WTC11 (cell line): ENCODE data around the gene TRPM2. TPM values are rescaled to one million over a fixed set of nuclear protein-coding genes. Genes with fewer than 3 reads are reported as not detected.

Source experiments
- ATAC-seq: fragments of 200-7000 bp; cut with Tn5 transposase; 2 replicates; pipeline ENCODE4 v1.10.0; 2021; ENCODE audit warnings: mild to moderate bottlenecking, moderate library complexity
- CTCF ChIA-PET: fragments of 300-600 bp; sonication (Branson Sonifier 250); formaldehyde crosslinking; loops from one replicate; lab custom pipeline; 2021; ENCODE audit warnings: antibody characterized with exemption; lab: Charles Lee
- POLR2A ChIA-PET: fragments of 350-600 bp; sonication (Branson Sonifier 250); formaldehyde crosslinking; loops from one replicate; lab custom pipeline; 2021; ENCODE audit warnings: antibody characterized with exemption; lab: Charles Lee
- DNase-seq: peaks from one replicate; pipeline ENCODE4 v3.0.0; 2021; ENCODE audit warnings: low spot score
- H3K27ac Mint-ChIP-seq: 2 replicates; pipeline ENCODE4 v1.8.0; 2021; ENCODE audit warnings: mixed read lengths
- H3K27me3 Mint-ChIP-seq: 2 replicates; pipeline ENCODE4 v1.8.0; 2021; ENCODE audit warnings: low read depth, mild to moderate bottlenecking, moderate library complexity, mixed read lengths
- H3K36me3 Mint-ChIP-seq: 2 replicates; pipeline ENCODE4 v1.8.0; 2021; ENCODE audit warnings: mixed read lengths
- H3K4me1 Mint-ChIP-seq: 2 replicates; pipeline ENCODE4 v1.8.0; 2022; ENCODE audit warnings: mixed read lengths
- H3K4me3 Mint-ChIP-seq: 2 replicates; pipeline ENCODE4 v1.8.0; 2021; ENCODE audit warnings: mild to moderate bottlenecking, moderate library complexity, mixed read lengths
- H3K9me3 Mint-ChIP-seq: 2 replicates; pipeline ENCODE4 v1.8.0; 2021; ENCODE audit warnings: mixed read lengths
- EMX1 ChIP-seq: fragments of 250-450 bp; sonication (Bioruptor Pico); IDR thresholded peaks from 2 replicates; pipeline ENCODE4 v1.8.0; 2021; ENCODE audit warnings: mild to moderate bottlenecking
- ERG ChIP-seq: fragments of 250-450 bp; sonication (Bioruptor Pico); IDR thresholded peaks from 2 replicates; pipeline ENCODE4 v1.8.0; 2021; ENCODE audit warnings: mild to moderate bottlenecking
- FOXP1 ChIP-seq: sonication (generic); formaldehyde crosslinking; IDR thresholded peaks from 2 replicates; pipeline ENCODE4 v1.8.0; 2022; ENCODE audit warnings: missing genetic modification reagents, mild to moderate bottlenecking, moderate library complexity, borderline replicate concordance
- IRF2 ChIP-seq: sonication (generic); formaldehyde crosslinking; IDR thresholded peaks from 2 replicates; pipeline ENCODE4 v1.8.0; 2022; ENCODE audit warnings: low read depth, missing genetic modification reagents, borderline replicate concordance
- NFE2L1 ChIP-seq: sonication (generic); formaldehyde crosslinking; IDR thresholded peaks from 2 replicates; pipeline ENCODE4 v1.8.1; 2023; ENCODE audit warnings: missing genetic modification reagents
- NR2C2 ChIP-seq: sonication (generic); formaldehyde crosslinking; IDR thresholded peaks from 2 replicates; pipeline ENCODE4 v1.8.0; 2022; ENCODE audit warnings: mild to moderate bottlenecking, missing genetic modification reagents
- NR3C1 ChIP-seq: sonication (generic); formaldehyde crosslinking; conservative IDR thresholded peaks from 2 replicates; pipeline ENCODE4 v1.8.1; 2023; ENCODE audit warnings: low read depth, mild to moderate bottlenecking, missing genetic modification reagents
- OVOL2 ChIP-seq: fragments of 250-450 bp; sonication (Bioruptor Pico); IDR thresholded peaks from 2 replicates; pipeline ENCODE4 v1.9.0; 2021; ENCODE audit warnings: mild to moderate bottlenecking, borderline replicate concordance
- TCF7 ChIP-seq: sonication (generic); formaldehyde crosslinking; IDR thresholded peaks from 2 replicates; pipeline ENCODE4 v1.8.0; 2022; ENCODE audit warnings: mild to moderate bottlenecking, low read depth, missing genetic modification reagents, moderate library complexity
- USF1 ChIP-seq: sonication (generic); formaldehyde crosslinking; IDR thresholded peaks from 2 replicates; pipeline ENCODE4 v1.8.0; 2022; ENCODE audit warnings: mild to moderate bottlenecking, missing genetic modification reagents
- ZNF138 ChIP-seq: sonication (generic); formaldehyde crosslinking; conservative IDR thresholded peaks from 2 replicates; pipeline ENCODE4 v1.8.1; 2022; ENCODE audit warnings: mild to moderate bottlenecking, moderate library complexity, missing genetic modification reagents
- ZNF232 ChIP-seq: sonication (generic); formaldehyde crosslinking; IDR thresholded peaks from 2 replicates; pipeline ENCODE4 v1.8.0; 2022; ENCODE audit warnings: mild to moderate bottlenecking, missing genetic modification reagents
- ZNF416 ChIP-seq: fragments of 250-450 bp; sonication (Bioruptor Pico); IDR thresholded peaks from 2 replicates; pipeline ENCODE4 v1.9.0; 2021; ENCODE audit warnings: mild to moderate bottlenecking, inconsistent platforms
- total RNA-seq: library from RNA; stranded (reverse); gene quantifications from 3 replicates; pipeline ENCODE4 v1.2.3, GENCODE V29; 2021
- TF ChIP-seq, protein P1 (sequence below): sonication (generic); formaldehyde crosslinking; IDR thresholded peaks from 2 replicates; pipeline ENCODE4 v1.8.1; 2022; ENCODE audit warnings: low read depth, missing genetic modification reagents, borderline replicate concordance
- TF ChIP-seq, protein P2 (sequence below): sonication (generic); formaldehyde crosslinking; IDR thresholded peaks from 2 replicates; pipeline ENCODE4 v1.8.1; 2023; ENCODE audit warnings: mild to moderate bottlenecking, missing genetic modification reagents
- TF ChIP-seq, protein P3 (sequence below): fragments of 200-600 bp; IDR thresholded peaks from 2 replicates; pipeline ENCODE4 v1.8.0; 2022; ENCODE audit warnings: antibody characterized with exemption

The TRPM2 gene
- total RNA-seq, 1 experiment from 2014 or later, result 0.92 TPM

DNA sequence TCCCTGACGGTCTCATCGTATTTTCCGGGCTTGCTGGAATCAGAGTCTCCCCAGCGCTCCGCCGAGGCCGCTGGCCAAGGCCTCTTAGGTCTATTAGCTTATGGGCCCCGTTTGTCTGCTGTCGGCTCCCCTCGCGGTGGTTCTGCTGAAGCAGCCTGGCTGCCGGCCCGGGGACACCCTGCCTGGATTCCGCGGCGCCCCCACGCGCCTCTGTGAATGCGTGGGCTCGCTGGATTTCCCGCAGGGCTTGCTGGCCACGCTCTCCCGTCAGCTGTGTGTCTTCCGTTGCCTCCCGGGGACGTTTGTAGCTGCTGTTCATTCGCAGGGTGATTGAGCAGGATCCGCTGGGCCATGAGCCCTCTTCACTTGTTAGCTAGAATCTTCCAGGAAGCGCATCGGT, 110.3 kb downstream of the TRPM2 start:
- Mint-ChIP-seq H3K4me3 (no peak overlapping the region), H3K36me3 (no peaks in the 10 kb centered on the region), H3K9me3 (no peaks in the 10 kb centered on the region), H3K27ac (peak overlapping the region; percentile 72), H3K27me3 (no peaks in the 10 kb centered on the region), H3K4me1 (0 out of 2 replicates have a peak, but pooled peaks cover 4% of the 10 kb centered on the region)
- ATAC-seq (no peak; the same call in 1 of the 2 replicates), DNase-seq (no peak)
- CTCF ChIA-PET, result interaction anchor here (0.7 to 1.1 kb wide), 4 partner anchors 9 to 103 kb away, joined by 3 read pairs; no protein-coding TSS in a partner anchor
- POLR2A ChIA-PET, result no interaction called here
- no peak for TF ChIP-seq IRF2 (CRISPR knock-in tag)
- no peak for TF ChIP-seq ZNF138 (CRISPR knock-in tag)
- TF ChIP-seq FOXP1 (CRISPR knock-in tag), result no peak
- no peak for TF ChIP-seq ERG (CRISPR knock-in tag)

- Mint-ChIP-seq H3K4me3 (no peak overlapping the region), H3K27ac (peak overlapping the region; percentile 72; the same call in 1 of the 2 replicates), H3K36me3 (no peaks in the 10 kb centered on the region), H3K27me3 (no peaks in the 10 kb centered on the region), H3K9me3 (no peaks in the 10 kb centered on the region), H3K4me1 (0 out of 2 replicates have a peak, but pooled peaks cover 4% of the 10 kb centered on the region)
- ChIA-PET POLR2A (no interaction called here), CTCF (interaction anchor here (0.9 to 1.1 kb wide), 2 partner anchors 19 to 23 kb away, joined by 3 read pairs; no protein-coding TSS in a partner anchor)
- TF ChIP-seq OVOL2 (CRISPR knock-in tag), result no peak
- no peak for TF ChIP-seq ZNF416 (CRISPR knock-in tag)
- TF ChIP-seq TCF7 (CRISPR knock-in tag), result no peak
- TF ChIP-seq, protein P1, sequence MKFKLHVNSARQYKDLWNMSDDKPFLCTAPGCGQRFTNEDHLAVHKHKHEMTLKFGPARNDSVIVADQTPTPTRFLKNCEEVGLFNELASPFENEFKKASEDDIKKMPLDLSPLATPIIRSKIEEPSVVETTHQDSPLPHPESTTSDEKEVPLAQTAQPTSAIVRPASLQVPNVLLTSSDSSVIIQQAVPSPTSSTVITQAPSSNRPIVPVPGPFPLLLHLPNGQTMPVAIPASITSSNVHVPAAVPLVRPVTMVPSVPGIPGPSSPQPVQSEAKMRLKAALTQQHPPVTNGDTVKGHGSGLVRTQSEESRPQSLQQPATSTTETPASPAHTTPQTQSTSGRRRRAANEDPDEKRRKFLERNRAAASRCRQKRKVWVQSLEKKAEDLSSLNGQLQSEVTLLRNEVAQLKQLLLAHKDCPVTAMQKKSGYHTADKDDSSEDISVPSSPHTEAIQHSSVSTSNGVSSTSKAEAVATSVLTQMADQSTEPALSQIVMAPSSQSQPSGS (CRISPR knock-in tag), result no peak
- TF ChIP-seq EMX1, result no peak
- TF ChIP-seq NFE2L1 (CRISPR knock-in tag), result no peak
- TF ChIP-seq, protein P2, sequence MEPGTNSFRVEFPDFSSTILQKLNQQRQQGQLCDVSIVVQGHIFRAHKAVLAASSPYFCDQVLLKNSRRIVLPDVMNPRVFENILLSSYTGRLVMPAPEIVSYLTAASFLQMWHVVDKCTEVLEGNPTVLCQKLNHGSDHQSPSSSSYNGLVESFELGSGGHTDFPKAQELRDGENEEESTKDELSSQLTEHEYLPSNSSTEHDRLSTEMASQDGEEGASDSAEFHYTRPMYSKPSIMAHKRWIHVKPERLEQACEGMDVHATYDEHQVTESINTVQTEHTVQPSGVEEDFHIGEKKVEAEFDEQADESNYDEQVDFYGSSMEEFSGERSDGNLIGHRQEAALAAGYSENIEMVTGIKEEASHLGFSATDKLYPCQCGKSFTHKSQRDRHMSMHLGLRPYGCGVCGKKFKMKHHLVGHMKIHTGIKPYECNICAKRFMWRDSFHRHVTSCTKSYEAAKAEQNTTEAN (CRISPR knock-in tag), result no peak
- TF ChIP-seq NR3C1 (CRISPR knock-in tag), result no peak
- no peak for TF ChIP-seq USF1 (CRISPR knock-in tag)
- DNase-seq (no peak), ATAC-seq (no peak)
These were observed 110.9 kb downstream of the TRPM2 start for GRCh38 chr21:44464351-44464750.

DNA sequence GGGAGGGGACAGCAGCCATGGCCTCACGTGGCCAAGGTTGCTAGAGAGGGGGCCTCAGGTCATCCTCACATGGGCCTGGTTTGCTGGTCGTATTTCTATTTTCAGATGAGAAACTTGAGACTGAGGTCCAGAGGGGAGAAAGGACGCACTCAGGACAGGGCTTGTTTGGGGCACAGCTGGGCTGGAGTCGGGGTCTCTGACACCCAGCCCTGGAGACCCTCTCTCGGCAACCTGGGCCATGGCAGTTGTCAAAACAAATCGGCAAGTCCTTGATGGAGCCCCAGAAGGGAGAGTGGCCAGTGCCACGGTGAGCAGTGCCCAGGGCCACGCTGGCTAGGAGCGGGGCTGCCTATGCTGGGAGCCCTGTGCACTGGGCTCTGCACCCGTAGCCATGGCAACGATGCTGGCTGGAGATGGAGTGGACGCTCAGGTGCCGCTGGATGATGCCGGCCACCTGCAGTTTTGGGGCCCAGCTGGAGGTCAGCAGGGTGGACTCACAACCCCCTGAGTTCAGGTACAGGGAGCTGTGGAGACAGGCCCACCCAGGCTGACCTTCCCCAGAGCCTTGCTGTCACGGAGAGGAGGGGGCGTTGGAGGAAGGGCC, 113.0 kb downstream of the TRPM2 start:
- DNase-seq, result no peak
- CTCF ChIA-PET, result no interaction called here
- Mint-ChIP-seq H3K27me3 (no peaks in the 10 kb centered on the region), H3K9me3 (no peaks in the 10 kb centered on the region)
- TF ChIP-seq ZNF232 (CRISPR knock-in tag) (no peak), NR2C2 (CRISPR knock-in tag) (no peak)
- TF ChIP-seq, protein P3, sequence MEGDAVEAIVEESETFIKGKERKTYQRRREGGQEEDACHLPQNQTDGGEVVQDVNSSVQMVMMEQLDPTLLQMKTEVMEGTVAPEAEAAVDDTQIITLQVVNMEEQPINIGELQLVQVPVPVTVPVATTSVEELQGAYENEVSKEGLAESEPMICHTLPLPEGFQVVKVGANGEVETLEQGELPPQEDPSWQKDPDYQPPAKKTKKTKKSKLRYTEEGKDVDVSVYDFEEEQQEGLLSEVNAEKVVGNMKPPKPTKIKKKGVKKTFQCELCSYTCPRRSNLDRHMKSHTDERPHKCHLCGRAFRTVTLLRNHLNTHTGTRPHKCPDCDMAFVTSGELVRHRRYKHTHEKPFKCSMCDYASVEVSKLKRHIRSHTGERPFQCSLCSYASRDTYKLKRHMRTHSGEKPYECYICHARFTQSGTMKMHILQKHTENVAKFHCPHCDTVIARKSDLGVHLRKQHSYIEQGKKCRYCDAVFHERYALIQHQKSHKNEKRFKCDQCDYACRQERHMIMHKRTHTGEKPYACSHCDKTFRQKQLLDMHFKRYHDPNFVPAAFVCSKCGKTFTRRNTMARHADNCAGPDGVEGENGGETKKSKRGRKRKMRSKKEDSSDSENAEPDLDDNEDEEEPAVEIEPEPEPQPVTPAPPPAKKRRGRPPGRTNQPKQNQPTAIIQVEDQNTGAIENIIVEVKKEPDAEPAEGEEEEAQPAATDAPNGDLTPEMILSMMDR, result no peak
- TF ChIP-seq, all 79 proteins: peak for 0
- Mint-ChIP-seq H3K4me3 (no peak overlapping the region), H3K27ac (0 out of 2 replicates have a peak overlapping the region, but pooled peaks have one; percentile 1), H3K36me3 (no peaks in the 10 kb centered on the region), H3K4me1 (peaks cover 11% of the 10 kb centered on the region)
- ATAC-seq, result no peak
- POLR2A ChIA-PET, result no interaction called here
